K562 (cell line): ENCODE data around the gene NT5C1A. TPM values are rescaled to one million over a fixed set of nuclear protein-coding genes. Genes with fewer than 3 reads are reported as not detected.

Experiments used
- ATAC-seq: fragments of 200-7000 bp; cut with Tn5 transposase; 3 replicates; pipeline ENCODE4 v1.9.1; 2020; ENCODE audit warnings: moderate library complexity
- BruUV-seq: library from RNA; stranded (reverse); fragments of 400-500 nt; replicated peaks from 2 replicates; lab custom pipeline; 2021; lab: Mats Ljungman, UMichigan
- CTCF ChIA-PET: fragments of 300-600 bp; formaldehyde crosslinking; extraction: SDS; loops from one replicate; lab custom pipeline; 2021; ENCODE audit warnings: low intra/inter-chr PET ratio; lab: Yijun Ruan, JAX
- POLR2A ChIA-PET: fragments of 300-600, 350-650 bp; sonication (Branson Sonifier 250); formaldehyde crosslinking; extraction: SDS; loops from one replicate; lab custom pipeline; 2021; ENCODE audit warnings: antibody characterized with exemption, inconsistent platforms; lab: Yijun Ruan, JAX
- DNase-seq, 4 experiments: peaks; one replicate each; pipeline versions ENCODE4 v3.0.0 to v3.0.0-alpha.2; 2011 to 2018; ENCODE audit warnings: low spot score in 3 of 4, mixed read lengths in 3 of 4; ENCODE audit errors: extremely low read depth in 1 of 4
- FAIRE-seq: peaks from 2 replicates; lab custom pipeline; 2011; peaks lifted over from hg19 to GRCh38; lab: Jason Lieb, UNC
- H2AFZ ChIP-seq: 2 replicates; pipeline ENCODE4 v1.6.0; 2011; ENCODE audit warnings: low read depth, low read length, control low read depth, inconsistent platforms
- H3K27ac ChIP-seq: fragments of 200-600 bp; 3 replicates; pipeline ENCODE4 v1.8.0; 2011; ENCODE audit warnings: low read depth, mild to moderate bottlenecking, control low read depth, inconsistent platforms, low read length, moderate library complexity, mixed read lengths; ENCODE audit errors: extremely low read depth
- H3K27me3 ChIP-seq, 2 experiments: fragments of 300-600 bp in 1 of 2; 2 replicates in 1 of 2; 3 replicates in 1 of 2; pipeline versions ENCODE4 v1.6.0 to v1.8.0; 2011; ENCODE audit warnings: inconsistent platforms in 2 of 2, low read length in 2 of 2, mild to moderate bottlenecking in 1 of 2, mixed read lengths in 1 of 2, moderate library complexity in 1 of 2; ENCODE audit not compliant: control insufficient read depth in 2 of 2, insufficient read depth in 2 of 2
- H3K36me3 ChIP-seq: fragments of 300-600 bp; 3 replicates; pipeline ENCODE4 v1.8.0; 2011; ENCODE audit warnings: mild to moderate bottlenecking, low read length, inconsistent platforms; ENCODE audit not compliant: control insufficient read depth, insufficient read depth
- H3K4me1 ChIP-seq, 2 experiments: fragments of 200-600 bp in 1 of 2; replicated peaks in 1 of 2; 2 replicates in 1 of 2; 3 replicates in 1 of 2; pipeline versions ENCODE4 v1.5.1 to v1.8.0; 2011; ENCODE audit warnings: inconsistent platforms in 2 of 2, low read length in 2 of 2, mild to moderate bottlenecking in 1 of 2, mixed read lengths in 1 of 2, moderate library complexity in 1 of 2; ENCODE audit not compliant: control insufficient read depth in 2 of 2, insufficient read depth in 2 of 2
- H3K4me2 ChIP-seq: 2 replicates; pipeline ENCODE4 v1.6.1; 2011; ENCODE audit warnings: low read length, control low read depth, inconsistent platforms, mixed read lengths; ENCODE audit not compliant: insufficient read depth
- H3K4me3 ChIP-seq: fragments of 200-600 bp; sonication (generic), shearing (Covaris generic); 2 replicates; pipeline ENCODE4 v1.5.1; 2016; ENCODE audit warnings: control low read depth, inconsistent platforms
- H3K79me2 ChIP-seq: fragments of 200-600 bp; 3 replicates; pipeline ENCODE4 v1.8.0; 2011; ENCODE audit warnings: low read length, inconsistent platforms; ENCODE audit not compliant: control insufficient read depth, insufficient read depth
- H3K9ac ChIP-seq, 2 experiments: 2 replicates each; pipeline versions ENCODE4 v1.6.0 to v1.6.1; 2011; ENCODE audit warnings: low read depth in 2 of 2, low read length in 2 of 2, control low read depth in 1 of 2, inconsistent platforms in 1 of 2, mild to moderate bottlenecking in 1 of 2, mixed read lengths in 1 of 2; ENCODE audit not compliant: insufficient read depth in 1 of 2
- H3K9me1 ChIP-seq: one replicate; pipeline ENCODE4 v1.6.0; 2011; ENCODE audit warnings: inconsistent platforms, mild to moderate bottlenecking, low read length, moderate library complexity; ENCODE audit not compliant: control insufficient read depth, insufficient read depth
- H3K9me3 ChIP-seq: replicated peaks from 2 replicates; pipeline ENCODE4 v1.5.1; 2011; ENCODE audit warnings: low read depth, low read length, inconsistent platforms; ENCODE audit not compliant: control insufficient read depth, insufficient read depth
- H4K20me1 ChIP-seq: replicated peaks from 2 replicates; pipeline ENCODE4 v1.6.1; 2011; ENCODE audit warnings: low read length, inconsistent platforms, mixed read lengths; ENCODE audit not compliant: control insufficient read depth, insufficient read depth
- BCOR ChIP-seq: fragments of 450-650 bp; IDR thresholded peaks from 2 replicates; pipeline ENCODE4 v1.6.1; 2016
- C11orf30 ChIP-seq: fragments of 450-650 bp; IDR thresholded peaks from 2 replicates; pipeline ENCODE4 v1.6.1; 2016; ENCODE audit warnings: low read depth, mild to moderate bottlenecking
- CBFB ChIP-seq: sonication (generic); formaldehyde crosslinking; IDR thresholded peaks from 2 replicates; pipeline ENCODE4 v1.4.0; 2020; ENCODE audit warnings: mild to moderate bottlenecking, missing genetic modification reagents
- CBX3 ChIP-seq, 2 experiments: IDR thresholded peaks; 1 replicate in 1 of 2; 2 replicates in 1 of 2; pipeline ENCODE4 v1.6.1; 2012; ENCODE audit warnings: inconsistent platforms in 2 of 2, low read length in 2 of 2, borderline replicate concordance in 1 of 2, control low read depth in 1 of 2
- HDGF ChIP-seq: fragments of 450-650 bp; IDR thresholded peaks from 2 replicates; pipeline ENCODE4 v1.6.1; 2016
- KDM1A ChIP-seq, 2 experiments: fragments of 450-650 bp; IDR thresholded peaks; 2 replicates each; pipeline ENCODE4 v1.6.1; 2016; ENCODE audit warnings: mild to moderate bottlenecking in 2 of 2
- MEF2D ChIP-seq: conservative IDR thresholded peaks from 2 replicates; pipeline ENCODE4 v1.6.1; 2016; ENCODE audit warnings: low read depth, missing genetic modification characterization, missing compliant biosample characterization
- MTA1 ChIP-seq: fragments of 450-650 bp; IDR thresholded peaks from 2 replicates; pipeline ENCODE4 v1.6.1; 2017; ENCODE audit warnings: borderline replicate concordance
- NBN ChIP-seq: fragments of 450-650 bp; IDR thresholded peaks from 2 replicates; pipeline ENCODE4 v1.6.1; 2016; ENCODE audit warnings: low read depth, mild to moderate bottlenecking
- NFRKB ChIP-seq: fragments of 450-650 bp; IDR thresholded peaks from 2 replicates; pipeline ENCODE4 v1.6.1; 2016; ENCODE audit warnings: low read depth
- PHF20 ChIP-seq: fragments of 450-650 bp; IDR thresholded peaks from 2 replicates; pipeline ENCODE4 v1.6.1; 2018; ENCODE audit not compliant: partially characterized antibody
- RCOR1 ChIP-seq, 2 experiments: IDR thresholded peaks; 2 replicates each; pipeline ENCODE4 v1.6.1; 2012; ENCODE audit warnings: low read depth in 2 of 2, low read length in 2 of 2, borderline replicate concordance in 1 of 2, improper control_type of control experiment in 1 of 2
- SMARCA5 ChIP-seq: fragments of 450-650 bp; IDR thresholded peaks from 2 replicates; pipeline ENCODE4 v1.6.1; 2016
- TFAP4 ChIP-seq: sonication (generic); formaldehyde crosslinking; IDR thresholded peaks from 2 replicates; pipeline ENCODE4 v1.8.0; 2022; ENCODE audit warnings: missing genetic modification reagents, mild to moderate bottlenecking, moderate library complexity, borderline replicate concordance
- THRA ChIP-seq: fragments of 450-650 bp; IDR thresholded peaks from 2 replicates; pipeline ENCODE4 v1.6.1; 2017; ENCODE audit warnings: mild to moderate bottlenecking, moderate library complexity
- TRIM24 ChIP-seq, 2 experiments: fragments of 450-650 bp; IDR thresholded peaks; 2 replicates each; pipeline ENCODE4 v1.6.1; 2016
- ZEB2 ChIP-seq: fragments of 450-650 bp; IDR thresholded peaks from 2 replicates; pipeline ENCODE4 v1.6.1; 2016
- WGBS: fragments of 100-300 bp; shearing (Covaris generic); methylation state at CpG from one replicate; pipeline ENCODE4 v1.1.6; 2016; ENCODE audit warnings: low coverage, mixed read lengths; ENCODE audit not compliant: insufficient coverage; ENCODE audit errors: missing lambda C conversion rate; 5-methylcytosine and 5-hydroxymethylcytosine counted together
- in situ Hi-C: fragments of 300-500 bp; cut with MboI; formaldehyde crosslinking; loops from 4 replicates; pipeline ENCODE4 v1.15.0; 2018; ENCODE audit warnings: inconsistent platforms, mixed read lengths
- intact Hi-C: fragments of 100-400 bp; cut with micrococcal nuclease; formaldehyde crosslinking; loops from 2 replicates; pipeline ENCODE4 v1.14.2; 2022
- polyA plus RNA-seq, 8 experiments: library from polyadenylated mRNA; depleted of rRNA in 4 of 8; stranded (reverse) in 5 of 8; unstranded in 3 of 8; fragments of >200 nt; fragmentation: Nextera tagmentation in 2 of 8; fragmentation: Illumina TruSeq in 1 of 8; extraction: Ambion mirVana in 2 of 8; extraction: Trizol in 1 of 8; gene quantifications; 2 replicates each; pipeline versions ENCODE4 v1.2.1 to v1.2.3, GENCODE V29; 2011 to 2014; ENCODE audit warnings: inconsistent platforms in 1 of 8, missing spikeins in 1 of 8
- total RNA-seq, 7 experiments: library from RNA; depleted of rRNA in 6 of 7; stranded (reverse); fragments of >200 nt in 6 of 7; fragmentation: Illumina TruSeq in 2 of 7; extraction: Trizol in 2 of 7; gene quantifications; 2 replicates each; pipeline versions ENCODE4 v1.2.1 to v1.2.3, GENCODE V29; 2011 to 2021; ENCODE audit warnings: low replicate concordance in 1 of 7
- TF ChIP-seq, protein P1 (sequence below): fragments of 250-450 bp; sonication (Bioruptor Pico); IDR thresholded peaks from 2 replicates; pipeline ENCODE4 v1.4.0; 2020; ENCODE audit warnings: mild to moderate bottlenecking, moderate library complexity
- TF ChIP-seq, protein P2 (sequence below): IDR thresholded peaks from 2 replicates; pipeline ENCODE4 v1.6.1; 2011; ENCODE audit not compliant: insufficient read length; ENCODE audit errors: extremely low read depth

Gene NT5C1A
- total and polyA plus RNA-seq, 9 of the 15 experiments (the other 6 are each of a cell fraction or from before 2014, with no cell fraction given) = not detected

DNA sequence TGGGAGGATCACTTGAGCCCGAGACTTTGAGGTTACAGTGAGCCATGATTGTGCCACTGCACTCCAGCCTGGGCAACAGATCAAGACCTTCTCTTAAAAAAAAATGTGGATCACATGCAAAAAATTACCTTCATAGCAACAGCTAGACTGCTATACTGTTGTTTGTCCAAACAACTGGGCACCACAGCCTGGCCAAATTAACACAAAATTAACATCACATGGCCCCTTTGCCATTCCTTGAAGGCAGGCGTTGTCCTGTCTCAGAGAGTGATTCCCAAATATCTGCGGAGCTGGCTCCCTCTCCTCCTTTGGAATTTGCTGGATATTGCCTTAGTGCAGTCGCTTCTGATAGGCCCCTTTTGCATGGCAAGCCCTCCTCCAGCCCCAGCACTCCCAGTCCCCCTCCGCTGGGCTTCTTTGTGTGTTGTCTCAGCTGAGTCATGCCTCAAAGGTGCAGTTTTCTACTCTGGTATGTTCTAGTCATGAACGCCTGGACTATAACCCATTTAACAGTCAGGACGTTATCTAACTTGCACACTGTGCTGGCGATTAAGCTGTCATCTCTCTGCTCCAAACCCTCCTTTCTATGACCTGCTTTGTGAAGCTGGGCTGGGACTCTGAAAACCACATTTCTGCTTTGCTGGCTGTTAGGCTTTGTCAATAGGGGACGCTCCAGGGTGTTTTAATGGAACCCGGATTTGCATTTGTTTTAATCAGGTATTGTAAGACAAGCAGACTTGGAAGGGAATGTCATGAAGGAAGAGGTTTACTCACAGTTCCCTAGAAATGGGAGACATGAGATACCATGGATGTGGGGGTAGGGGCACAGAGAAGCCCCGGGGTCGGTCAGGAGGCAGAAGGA is 39.4 kb upstream of the NT5C1A start:
- CTCF ChIA-PET = interaction anchor here (0.6 to 1.5 kb wide), 5 partner anchors 9 to 1436 kb away, joined by 3 to 5 read pairs (median 3); no protein-coding TSS in a partner anchor
- Histone ChIP-seq H3K36me3 (no peaks in the 10 kb centered on the region), H4K20me1 (no peaks in the 10 kb centered on the region), H3K4me3 (no peak overlapping the region), H3K9me1 (no peaks in the 10 kb centered on the region), H3K27ac (peak overlapping the region; percentile 70), H3K9ac (peak overlapping the region; percentile 53 to 70; a peak in 3 of 4 replicates), H2AFZ (peak overlapping the region; percentile 88), H3K27me3 (no peaks in the 10 kb centered on the region), H3K79me2 (no peaks in the 10 kb centered on the region), H3K9me3 (no peaks in the 10 kb centered on the region), H3K4me2 (peak overlapping the region; percentile 63), H3K4me1 (peaks cover 22 to 24% of the 10 kb centered on the region in 2 experiments; a peak in 4 of 5 replicates)
- FAIRE-seq (peak; percentile 99), ATAC-seq (peak; percentile 98), DNase-seq (peak; percentile 87 to 96 (median 88))
- intact Hi-C loops = loop anchor here (1.0 to 10.0 kb wide), 2 partner anchors 9 to 607 kb away; no protein-coding TSS in a partner anchor
- POLR2A ChIA-PET = interaction anchor here (0.7 to 2.8 kb wide), 15 partner anchors 11 to 355 kb away, joined by 3 to 25 read pairs (median 4); partner anchors contain the start of genes NT5C1A and PPIE
- in situ Hi-C loops = no loop called here
- BruUV-seq = no TSS peak
- 13% methylated on average over 12 of the region's 12 CpGs for WGBS
- TF ChIP-seq, protein P1, sequence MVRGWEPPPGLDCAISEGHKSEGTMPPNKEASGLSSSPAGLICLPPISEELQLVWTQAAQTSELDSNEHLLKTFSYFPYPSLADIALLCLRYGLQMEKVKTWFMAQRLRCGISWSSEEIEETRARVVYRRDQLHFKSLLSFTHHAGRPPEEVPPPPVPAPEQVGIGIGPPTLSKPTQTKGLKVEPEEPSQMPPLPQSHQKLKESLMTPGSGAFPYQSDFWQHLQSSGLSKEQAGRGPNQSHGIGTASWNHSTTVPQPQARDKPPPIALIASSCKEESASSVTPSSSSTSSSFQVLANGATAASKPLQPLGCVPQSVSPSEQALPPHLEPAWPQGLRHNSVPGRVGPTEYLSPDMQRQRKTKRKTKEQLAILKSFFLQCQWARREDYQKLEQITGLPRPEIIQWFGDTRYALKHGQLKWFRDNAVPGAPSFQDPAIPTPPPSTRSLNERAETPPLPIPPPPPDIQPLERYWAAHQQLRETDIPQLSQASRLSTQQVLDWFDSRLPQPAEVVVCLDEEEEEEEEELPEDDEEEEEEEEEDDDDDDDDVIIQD (CRISPR knock-in tag) = no peak
- TF ChIP-seq SMARCA5 = peak; percentile 45; the same call in 1 of the 2 replicates
- TF ChIP-seq MEF2D = no peak
- peak; percentile 80 for TF ChIP-seq BCOR
- 0 out of 2 replicates have a peak, but pooled peaks have one; percentile 31 for TF ChIP-seq HDGF
- peak; percentile 19; the same call in 1 of the 2 replicates for TF ChIP-seq NFRKB
- peak; percentile 52; the same call in 1 of the 2 replicates for TF ChIP-seq CBFB (CRISPR knock-in tag)
- peak; percentile 94 for TF ChIP-seq C11orf30
- peak; percentile 98 for TF ChIP-seq NBN
- TF ChIP-seq, protein P2, sequence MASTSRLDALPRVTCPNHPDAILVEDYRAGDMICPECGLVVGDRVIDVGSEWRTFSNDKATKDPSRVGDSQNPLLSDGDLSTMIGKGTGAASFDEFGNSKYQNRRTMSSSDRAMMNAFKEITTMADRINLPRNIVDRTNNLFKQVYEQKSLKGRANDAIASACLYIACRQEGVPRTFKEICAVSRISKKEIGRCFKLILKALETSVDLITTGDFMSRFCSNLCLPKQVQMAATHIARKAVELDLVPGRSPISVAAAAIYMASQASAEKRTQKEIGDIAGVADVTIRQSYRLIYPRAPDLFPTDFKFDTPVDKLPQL = no peak
- peak; percentile 90 for TF ChIP-seq TFAP4 (CRISPR knock-in tag)
- peak; percentile 83 for TF ChIP-seq MTA1
- peak; percentile 86 for TF ChIP-seq ZEB2
- peak; percentile 85 to 91 for TF ChIP-seq TRIM24 (IDR thresholded peaks at IDR 0.05)
- no peak for TF ChIP-seq THRA
- TF ChIP-seq PHF20 = peak; percentile 85
- TF ChIP-seq RCOR1 (IDR thresholded peaks at IDR 0.05; ENCODE audit: borderline replicate concordance in 1 of 2, low read depth in 2 of 2, low read length in 2 of 2) = peak; percentile 88 to 96
- TF ChIP-seq KDM1A (IDR thresholded peaks at IDR 0.05) = peak; percentile 87 to 90
- TF ChIP-seq CBX3 (IDR thresholded peaks at IDR 0.05; ENCODE audit: borderline replicate concordance in 1 of 2, low read length in 2 of 2) = peak in 1 of 2 experiments; percentile 91; a peak in 2 of 3 replicates
